ENCODE measurements around the gene PCBP3.

The PCBP3 gene

GRCh38 chr21:45753445-45753844 lies 109.9 kb downstream of the PCBP3 start:
- no peak for DNase-seq (ENCODE audit: low read depth)

GRCh38 chr21:45756029-45756428 lies 112.5 kb downstream of the PCBP3 start:
- no peak for DNase-seq (ENCODE audit: low read depth)

- DNase-seq (ENCODE audit: low read depth): no peak
Measured at GRCh38 chr21:45756669-45757068, 113.1 kb downstream of the PCBP3 start.

GRCh38 chr21:45761704-45762103 lies 118.2 kb downstream of the PCBP3 start:
- DNase-seq (ENCODE audit: low read depth): no peak

GRCh38 chr21:45763074-45763473 lies 119.5 kb downstream of the PCBP3 start:
- no peak for DNase-seq (ENCODE audit: low read depth)

- no peak for DNase-seq (ENCODE audit: low read depth)
Measured at GRCh38 chr21:45763506-45763905, 120.0 kb downstream of the PCBP3 start.

GRCh38 chr21:45764792-45765191 lies 121.3 kb downstream of the PCBP3 start:
- DNase-seq (ENCODE audit: low read depth): no peak

- no peak for DNase-seq (ENCODE audit: low read depth)
Measured at GRCh38 chr21:45765375-45765774, 121.8 kb downstream of the PCBP3 start.

- no peak for DNase-seq (ENCODE audit: low read depth)
Measured at GRCh38 chr21:45766055-45766454, 122.5 kb downstream of the PCBP3 start.

GRCh38 chr21:45766501-45766900 lies 123.0 kb downstream of the PCBP3 start:
- DNase-seq (ENCODE audit: low read depth): no peak

- DNase-seq (ENCODE audit: low read depth): no peak
Measured at GRCh38 chr21:45767071-45768006, 123.8 kb downstream of the PCBP3 start.

- no peak for DNase-seq (ENCODE audit: low read depth)
Measured at GRCh38 chr21:45768011-45768739, 124.7 kb downstream of the PCBP3 start.

GRCh38 chr21:45768740-45769048 lies 125.2 kb downstream of the PCBP3 start:
- no peak for DNase-seq (ENCODE audit: low read depth)

- no peak for DNase-seq (ENCODE audit: low read depth)
Measured at GRCh38 chr21:45769294-45769693, 125.8 kb downstream of the PCBP3 start.

- DNase-seq (ENCODE audit: low read depth): no peak
Measured at GRCh38 chr21:45769896-45770295, 126.4 kb downstream of the PCBP3 start.

- no peak for DNase-seq (ENCODE audit: low read depth)
Measured at GRCh38 chr21:45772180-45772579, 128.7 kb downstream of the PCBP3 start.

- no peak for DNase-seq (ENCODE audit: low read depth)
Measured at GRCh38 chr21:45774291-45774690, 130.8 kb downstream of the PCBP3 start.

GRCh38 chr21:45776971-45777370 lies 133.4 kb downstream of the PCBP3 start:
- no peak for DNase-seq (ENCODE audit: low read depth)

GRCh38 chr21:45778686-45779085 lies 135.2 kb downstream of the PCBP3 start:
- DNase-seq (ENCODE audit: low read depth): no peak

GRCh38 chr21:45779226-45779625 lies 135.7 kb downstream of the PCBP3 start:
- no peak for DNase-seq (ENCODE audit: low read depth)

GRCh38 chr21:45780647-45781046 lies 137.1 kb downstream of the PCBP3 start:
- DNase-seq (ENCODE audit: low read depth): no peak

GRCh38 chr21:45781741-45782140 lies 138.2 kb downstream of the PCBP3 start:
- no peak for DNase-seq (ENCODE audit: low read depth)

GRCh38 chr21:45786660-45787059 lies 143.1 kb downstream of the PCBP3 start:
- no peak for DNase-seq (ENCODE audit: low read depth)
